IPS-18a (cell line): ENCODE measurements around the gene MAL.

Experiments
- H3K27ac ChIP-seq: one replicate; pipeline ENCODE4 v1.5.1; 2013; ENCODE audit warnings: low read length
- H3K27me3 ChIP-seq: one replicate; pipeline ENCODE4 v1.6.1; 2013; ENCODE audit warnings: mild to moderate bottlenecking, low read length; ENCODE audit not compliant: control insufficient read depth, insufficient read depth
- H3K36me3 ChIP-seq: one replicate; pipeline ENCODE4 v1.6.1; 2013; ENCODE audit warnings: low read depth, low read length; ENCODE audit not compliant: control insufficient read depth
- H3K4me1 ChIP-seq: one replicate; pipeline ENCODE4 v1.6.1; 2013; ENCODE audit warnings: low read depth, low read length; ENCODE audit not compliant: control insufficient read depth
- H3K4me3 ChIP-seq: one replicate; pipeline ENCODE4 v1.5.1; 2013; ENCODE audit warnings: low read length
- H3K9ac ChIP-seq: one replicate; pipeline ENCODE4 v1.6.1; 2013; ENCODE audit warnings: mild to moderate bottlenecking, low read length, moderate library complexity
- H3K9me3 ChIP-seq: one replicate; pipeline ENCODE4 v1.6.1; 2013; ENCODE audit warnings: low read depth, low read length; ENCODE audit not compliant: control insufficient read depth

The MAL gene

DNA sequence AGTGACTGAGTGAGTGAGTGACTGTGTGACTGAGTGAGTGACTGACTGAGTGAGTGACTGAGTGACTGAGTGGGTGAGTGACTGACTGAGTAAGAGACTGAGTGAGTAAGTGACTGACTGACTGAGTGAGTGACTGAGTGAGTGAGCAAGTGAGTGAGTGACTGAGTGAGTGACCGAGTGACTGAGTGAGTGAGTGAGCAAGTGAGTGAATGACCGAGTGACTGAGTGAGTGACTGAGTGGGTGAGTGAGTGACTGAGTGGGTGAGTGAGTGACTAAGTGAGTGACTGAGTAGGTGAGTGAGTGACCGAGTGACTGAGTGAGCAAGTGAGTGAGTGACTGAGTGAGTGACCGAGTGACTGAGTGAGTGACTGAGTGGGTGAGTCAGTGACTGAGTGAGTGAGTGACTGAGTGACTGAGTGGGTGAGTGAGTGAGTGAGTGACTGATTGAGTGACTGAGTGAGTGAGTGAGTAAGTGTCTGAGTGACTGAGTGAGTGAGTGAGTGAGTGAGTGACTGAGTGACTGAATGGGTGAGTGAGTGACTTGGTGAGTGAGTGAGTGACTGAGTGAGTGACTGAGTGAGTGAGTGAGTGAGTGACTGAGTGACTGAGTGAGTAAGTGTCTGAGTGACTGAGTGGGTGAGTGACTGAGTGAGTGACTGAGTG lies 13.3 kb downstream of the MAL start:
- Histone ChIP-seq H3K9me3 (no peaks in the 10 kb centered on the region), H3K36me3 (no peaks in the 10 kb centered on the region), H3K4me3 (no peak overlapping the region), H3K27me3 (no peaks in the 10 kb centered on the region), H3K4me1 (no peaks in the 10 kb centered on the region), H3K27ac (no peak overlapping the region), H3K9ac (no peak overlapping the region)

DNA sequence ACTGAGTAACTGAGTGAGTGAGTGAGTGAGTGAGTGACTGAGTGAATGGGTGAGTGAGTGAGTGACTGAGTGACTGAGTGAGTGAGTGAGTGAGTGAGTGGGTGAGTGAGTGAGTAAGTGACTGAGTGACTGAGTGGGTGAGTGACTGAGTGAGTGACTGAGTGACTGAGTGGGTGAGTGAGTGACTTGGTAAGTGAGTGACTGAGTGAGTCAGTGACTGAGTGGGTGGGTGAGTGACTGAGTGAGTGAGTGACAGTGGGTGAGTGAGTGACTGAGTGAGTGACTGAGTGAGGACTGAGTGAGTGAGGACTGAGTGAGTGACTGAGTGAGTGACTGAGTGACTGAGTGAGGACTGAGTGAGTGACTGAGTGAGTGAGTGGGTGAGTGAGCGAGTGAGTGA lies 13.9 kb downstream of the MAL start:
- Histone ChIP-seq H3K27me3 (no peaks in the 10 kb centered on the region), H3K4me1 (no peaks in the 10 kb centered on the region), H3K27ac (no peak overlapping the region), H3K36me3 (no peaks in the 10 kb centered on the region), H3K9ac (no peak overlapping the region), H3K4me3 (no peak overlapping the region), H3K9me3 (no peaks in the 10 kb centered on the region)

DNA sequence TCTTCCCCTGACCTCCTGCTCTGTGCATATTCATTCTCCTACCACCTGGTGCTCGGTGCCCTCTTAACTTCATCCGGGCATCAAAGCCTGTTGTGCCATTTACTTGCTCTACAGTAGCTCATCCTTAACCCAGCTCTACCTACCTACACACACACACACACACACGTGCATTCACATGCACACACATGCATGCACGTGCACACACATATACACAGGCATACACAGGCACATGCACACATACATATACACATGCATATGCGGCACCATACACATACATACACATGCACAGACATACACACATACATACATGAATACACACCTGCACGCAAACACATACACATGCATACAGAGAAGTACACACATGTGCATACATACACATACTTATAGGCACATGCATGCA lies 14.5 kb downstream of the MAL start:
- no peaks in the 10 kb centered on the region for H3K36me3 ChIP-seq
- no peak overlapping the region for H3K4me3 ChIP-seq
- H3K9ac ChIP-seq: no peak overlapping the region
- no peak overlapping the region for H3K27ac ChIP-seq
- no peaks in the 10 kb centered on the region for H3K27me3 ChIP-seq
- H3K4me1 ChIP-seq: no peaks in the 10 kb centered on the region
- no peaks in the 10 kb centered on the region for H3K9me3 ChIP-seq

DNA sequence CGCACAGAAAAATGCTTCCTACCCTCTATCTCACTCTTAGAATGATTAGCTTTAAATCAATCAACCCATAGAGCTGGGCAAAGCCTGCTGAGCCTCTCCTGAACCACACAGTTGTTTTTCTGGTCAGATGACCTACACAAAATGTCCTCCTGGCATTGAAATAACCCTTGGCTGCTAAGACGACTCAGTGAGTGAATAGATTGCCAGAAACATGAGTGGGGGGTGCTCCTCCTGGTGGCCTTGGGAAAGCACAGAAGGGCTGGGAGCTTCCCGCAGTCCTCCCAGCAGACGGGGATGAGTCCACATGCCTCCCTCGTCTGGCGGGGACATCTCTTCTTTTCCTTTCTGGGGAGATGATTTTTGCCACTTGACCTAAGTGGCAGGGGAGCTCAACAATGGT lies 14.9 kb downstream of the MAL start:
- H3K9me3 ChIP-seq: no peaks in the 10 kb centered on the region
- no peaks in the 10 kb centered on the region for H3K36me3 ChIP-seq

DNA sequence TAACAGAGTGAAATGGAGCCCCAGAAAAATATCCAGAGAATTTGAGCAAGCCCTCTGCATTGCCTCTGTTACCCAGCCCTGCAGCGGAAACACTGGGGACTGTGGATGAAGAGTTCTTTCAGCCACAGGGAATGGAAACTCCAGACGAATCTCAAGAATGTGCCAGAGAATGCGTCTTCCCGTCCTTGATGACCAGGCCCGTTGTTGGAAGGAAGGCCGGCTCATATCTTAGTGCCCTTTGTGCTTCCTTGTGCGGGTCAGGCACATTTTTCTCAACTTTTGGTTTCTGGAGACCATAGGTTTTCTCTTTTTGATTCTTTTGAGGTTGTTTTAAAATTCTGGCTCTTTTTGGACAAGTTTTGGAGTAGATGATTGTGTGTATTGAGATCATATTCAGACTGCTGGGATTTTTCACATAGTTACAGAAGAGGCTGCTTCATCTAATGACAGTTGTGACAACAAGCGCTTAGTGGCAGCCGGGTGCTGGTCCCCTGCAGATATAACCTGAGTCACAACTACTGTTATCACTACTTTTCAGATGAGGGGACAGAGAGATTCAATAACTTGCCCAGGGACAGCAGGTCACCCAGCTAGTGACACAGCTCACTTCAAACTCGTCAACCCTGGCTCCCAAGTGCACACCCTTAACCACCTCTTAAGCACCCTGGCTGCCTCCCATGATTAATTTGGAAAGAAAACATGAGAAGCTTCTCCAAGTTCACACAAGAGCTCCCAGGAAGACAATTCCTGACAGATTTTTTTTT lies 15.7 kb downstream of the MAL start:
- Histone ChIP-seq H3K9ac (no peak overlapping the region), H3K27ac (no peak overlapping the region), H3K36me3 (no peaks in the 10 kb centered on the region), H3K9me3 (no peaks in the 10 kb centered on the region), H3K4me3 (no peak overlapping the region), H3K4me1 (no peaks in the 10 kb centered on the region), H3K27me3 (no peaks in the 10 kb centered on the region)

More for the DNA sequence above, 14.9 kb downstream of the MAL start:
- no peaks in the 10 kb centered on the region for H3K4me1 ChIP-seq
- H3K27ac ChIP-seq: no peak overlapping the region
- H3K9ac ChIP-seq: no peak overlapping the region
- H3K4me3 ChIP-seq: no peak overlapping the region
- H3K27me3 ChIP-seq: no peaks in the 10 kb centered on the region

GRCh38 chr2:95041824-95042442 lies 16.4 kb downstream of the MAL start:
- Histone ChIP-seq H3K9me3 (no peaks in the 10 kb centered on the region), H3K36me3 (no peaks in the 10 kb centered on the region), H3K4me3 (no peak overlapping the region), H3K27me3 (no peaks in the 10 kb centered on the region), H3K4me1 (no peaks in the 10 kb centered on the region), H3K27ac (no peak overlapping the region), H3K9ac (no peak overlapping the region)

GRCh38 chr2:95042472-95043271 lies 17.2 kb downstream of the MAL start:
- no peak overlapping the region for H3K27ac ChIP-seq
- H3K36me3 ChIP-seq: no peaks in the 10 kb centered on the region
- no peak overlapping the region for H3K9ac ChIP-seq
- no peaks in the 10 kb centered on the region for H3K4me1 ChIP-seq
- H3K9me3 ChIP-seq: no peaks in the 10 kb centered on the region
- no peak overlapping the region for H3K4me3 ChIP-seq
- no peaks in the 10 kb centered on the region for H3K27me3 ChIP-seq

- H3K27me3 ChIP-seq: no peaks in the 10 kb centered on the region
- H3K27ac ChIP-seq: no peak overlapping the region
- H3K9ac ChIP-seq: no peak overlapping the region
- H3K4me3 ChIP-seq: no peak overlapping the region
- H3K4me1 ChIP-seq: no peaks in the 10 kb centered on the region
- no peaks in the 10 kb centered on the region for H3K36me3 ChIP-seq
- no peaks in the 10 kb centered on the region for H3K9me3 ChIP-seq
These were observed 18.0 kb downstream of the MAL start for GRCh38 chr2:95043300-95044093.

DNA sequence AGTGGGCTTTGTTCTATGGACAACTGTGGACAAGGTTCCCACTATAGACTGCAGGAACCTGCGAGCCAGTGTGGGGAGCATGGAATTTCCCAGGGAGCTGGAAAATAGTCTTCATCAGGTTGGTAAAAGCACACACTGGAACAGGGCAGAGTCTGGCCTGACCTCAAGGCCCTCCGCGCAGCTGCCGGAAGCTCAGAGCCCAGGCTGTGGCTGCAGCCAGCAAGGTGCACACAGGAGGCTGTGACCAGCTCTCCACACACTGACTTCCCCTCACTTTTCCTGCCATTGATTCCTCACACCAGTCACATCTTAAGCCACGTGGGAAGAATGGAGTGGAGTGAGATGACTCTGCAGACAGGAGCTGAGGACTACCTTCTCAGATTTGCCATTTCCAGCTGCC lies 19.1 kb downstream of the MAL start:
- no peaks in the 10 kb centered on the region for H3K4me1 ChIP-seq

GRCh38 chr2:95046371-95047112 lies 21.0 kb downstream of the MAL start:
- Histone ChIP-seq H3K9me3 (no peaks in the 10 kb centered on the region), H3K27ac (no peak overlapping the region), H3K9ac (no peak overlapping the region), H3K4me1 (no peaks in the 10 kb centered on the region), H3K27me3 (no peaks in the 10 kb centered on the region), H3K4me3 (no peak overlapping the region), H3K36me3 (no peaks in the 10 kb centered on the region)

More for the DNA sequence above, 19.1 kb downstream of the MAL start:
- no peaks in the 10 kb centered on the region for H3K9me3 ChIP-seq
- no peaks in the 10 kb centered on the region for H3K36me3 ChIP-seq
- H3K4me3 ChIP-seq: no peak overlapping the region
- H3K27me3 ChIP-seq: no peaks in the 10 kb centered on the region
- H3K27ac ChIP-seq: no peak overlapping the region
- no peak overlapping the region for H3K9ac ChIP-seq
